ENCODE results near the gene ATP11A. TPM values are rescaled to one million over a fixed set of nuclear protein-coding genes. Genes with fewer than 3 reads are reported as not detected.

Gene ATP11A
- total and polyA plus RNA-seq, 5 donors from 2014 or later: 3.8 to 75.7 (median 5.0) TPM

GRCh38 chr13:112772929-112773328, 83.1 kb downstream of the ATP11A start:
- Mint-ChIP-seq H3K27ac (no peak overlapping the region), H3K27me3 (no peaks in the 10 kb centered on the region), H3K36me3 (peaks cover 2% of the 10 kb centered on the region), H3K9me3 (no peaks in the 10 kb centered on the region), H3K4me3 (no peak overlapping the region), H3K4me1 (peaks cover 0 to 27% (median 26%) of the 10 kb centered on the region in 4 donors)
- H3K27me3 ChIP-seq (ENCODE audit: control insufficient read depth, insufficient read depth, low read length): no peaks in the 10 kb centered on the region
- DNase-seq (no peak), ATAC-seq (ENCODE audit: low read depth in 2 of 2) (no peak)
- no peaks in the 10 kb centered on the region for H3K9me3 ChIP-seq (ENCODE audit: control insufficient read depth in 2 of 2, low read length in 2 of 2)
- H3K27ac ChIP-seq (ENCODE audit: insufficient read depth, low read length, poor library complexity, severe bottlenecking): no peak overlapping the region
- H3K4me3 ChIP-seq (ENCODE audit: low read depth, low read length): no peak overlapping the region
- no peaks in the 10 kb centered on the region for H3K36me3 ChIP-seq (ENCODE audit: control insufficient read depth, insufficient read depth, low read length)
- H3K4me1 ChIP-seq (ENCODE audit: control insufficient read depth, insufficient read depth, low read length, poor library complexity, severe bottlenecking): no peaks in the 10 kb centered on the region

GRCh38 chr13:112773601-112774447, 84.0 kb downstream of the ATP11A start:
- H3K4me3 Mint-ChIP-seq: no peak overlapping the region
- Histone ChIP-seq H3K4me1 (ENCODE audit: control insufficient read depth, insufficient read depth, low read length, poor library complexity, severe bottlenecking) (no peaks in the 10 kb centered on the region), H3K36me3 (ENCODE audit: control insufficient read depth, insufficient read depth, low read length) (no peaks in the 10 kb centered on the region), H3K4me3 (ENCODE audit: low read depth, low read length) (no peak overlapping the region), H3K27me3 (ENCODE audit: control insufficient read depth, insufficient read depth, low read length) (no peaks in the 10 kb centered on the region), H3K27ac (ENCODE audit: insufficient read depth, low read length, poor library complexity, severe bottlenecking) (no peak overlapping the region), H3K9me3 (ENCODE audit: control insufficient read depth in 2 of 2, low read length in 2 of 2) (no peaks in the 10 kb centered on the region)
- no peaks in the 10 kb centered on the region for H3K9me3 Mint-ChIP-seq
- DNase-seq (no peak), ATAC-seq (ENCODE audit: low read depth in 2 of 2) (no peak)
- peaks cover 0 to 19% (median 17%) of the 10 kb centered on the region in 4 donors for H3K4me1 Mint-ChIP-seq
- H3K36me3 Mint-ChIP-seq: peaks cover 2% of the 10 kb centered on the region
- no peaks in the 10 kb centered on the region for H3K27me3 Mint-ChIP-seq
- H3K27ac Mint-ChIP-seq: no peak overlapping the region

GRCh38 chr13:112774448-112774792, 84.6 kb downstream of the ATP11A start:
- H3K9me3 ChIP-seq (ENCODE audit: control insufficient read depth in 2 of 2, low read length in 2 of 2): no peaks in the 10 kb centered on the region
- DNase-seq (no peak), ATAC-seq (ENCODE audit: low read depth in 2 of 2) (no peak)
- H3K36me3 Mint-ChIP-seq: peaks cover 2% of the 10 kb centered on the region
- H3K4me1 Mint-ChIP-seq: peaks cover 0 to 17% (median 15%) of the 10 kb centered on the region in 4 donors
- no peak overlapping the region for H3K27ac ChIP-seq (ENCODE audit: insufficient read depth, low read length, poor library complexity, severe bottlenecking)
- no peaks in the 10 kb centered on the region for H3K9me3 Mint-ChIP-seq
- H3K4me1 ChIP-seq (ENCODE audit: control insufficient read depth, insufficient read depth, low read length, poor library complexity, severe bottlenecking): no peaks in the 10 kb centered on the region
- H3K4me3 Mint-ChIP-seq: no peak overlapping the region
- no peak overlapping the region for H3K27ac Mint-ChIP-seq
- H3K27me3 Mint-ChIP-seq: no peaks in the 10 kb centered on the region
- no peaks in the 10 kb centered on the region for H3K36me3 ChIP-seq (ENCODE audit: control insufficient read depth, insufficient read depth, low read length)
- H3K4me3 ChIP-seq (ENCODE audit: low read depth, low read length): no peak overlapping the region
- H3K27me3 ChIP-seq (ENCODE audit: control insufficient read depth, insufficient read depth, low read length): no peaks in the 10 kb centered on the region

GRCh38 chr13:112774829-112775565, 85.2 kb downstream of the ATP11A start:
- Mint-ChIP-seq H3K9me3 (no peaks in the 10 kb centered on the region), H3K27me3 (no peaks in the 10 kb centered on the region), H3K4me1 (peaks cover 0 to 17% (median 13%) of the 10 kb centered on the region in 4 donors), H3K27ac (no peak overlapping the region), H3K4me3 (no peak overlapping the region), H3K36me3 (peaks cover 2% of the 10 kb centered on the region)
- H3K27ac ChIP-seq (ENCODE audit: insufficient read depth, low read length, poor library complexity, severe bottlenecking): no peak overlapping the region
- H3K4me1 ChIP-seq (ENCODE audit: control insufficient read depth, insufficient read depth, low read length, poor library complexity, severe bottlenecking): no peaks in the 10 kb centered on the region
- no peak overlapping the region for H3K4me3 ChIP-seq (ENCODE audit: low read depth, low read length)
- H3K27me3 ChIP-seq (ENCODE audit: control insufficient read depth, insufficient read depth, low read length): no peaks in the 10 kb centered on the region
- no peaks in the 10 kb centered on the region for H3K36me3 ChIP-seq (ENCODE audit: control insufficient read depth, insufficient read depth, low read length)
- H3K9me3 ChIP-seq (ENCODE audit: control insufficient read depth in 2 of 2, low read length in 2 of 2): no peaks in the 10 kb centered on the region
- DNase-seq (no peak), ATAC-seq (ENCODE audit: low read depth in 2 of 2) (no peak)

- ATAC-seq (ENCODE audit: low read depth in 2 of 2) (no peak), DNase-seq (no peak)
- H3K9me3 ChIP-seq (ENCODE audit: control insufficient read depth in 2 of 2, low read length in 2 of 2): no peaks in the 10 kb centered on the region
- Mint-ChIP-seq H3K27ac (peak overlapping the region in 1 of 3 donors; percentile 26), H3K27me3 (no peaks in the 10 kb centered on the region), H3K4me1 (peaks cover 0 to 19% (median 12%) of the 10 kb centered on the region in 4 donors), H3K36me3 (peaks cover 2% of the 10 kb centered on the region), H3K9me3 (no peaks in the 10 kb centered on the region), H3K4me3 (no peak overlapping the region)
- H3K4me3 ChIP-seq (ENCODE audit: low read depth, low read length): no peak overlapping the region
- H3K36me3 ChIP-seq (ENCODE audit: control insufficient read depth, insufficient read depth, low read length): no peaks in the 10 kb centered on the region
- no peaks in the 10 kb centered on the region for H3K27me3 ChIP-seq (ENCODE audit: control insufficient read depth, insufficient read depth, low read length)
- no peak overlapping the region for H3K27ac ChIP-seq (ENCODE audit: insufficient read depth, low read length, poor library complexity, severe bottlenecking)
- H3K4me1 ChIP-seq (ENCODE audit: control insufficient read depth, insufficient read depth, low read length, poor library complexity, severe bottlenecking): no peaks in the 10 kb centered on the region
Measured at GRCh38 chr13:112775791-112776279, 86.0 kb downstream of the ATP11A start.

GRCh38 chr13:112776354-112776753, 86.5 kb downstream of the ATP11A start:
- Mint-ChIP-seq H3K9me3 (no peaks in the 10 kb centered on the region), H3K36me3 (peaks cover 2% of the 10 kb centered on the region), H3K4me1 (peaks cover 0 to 16% (median 11%) of the 10 kb centered on the region in 4 donors), H3K4me3 (no peak overlapping the region), H3K27ac (no peak overlapping the region), H3K27me3 (no peaks in the 10 kb centered on the region)
- Histone ChIP-seq H3K4me3 (ENCODE audit: low read depth, low read length) (no peak overlapping the region), H3K36me3 (ENCODE audit: control insufficient read depth, insufficient read depth, low read length) (peaks cover 2% of the 10 kb centered on the region), H3K27ac (ENCODE audit: insufficient read depth, low read length, poor library complexity, severe bottlenecking) (no peak overlapping the region), H3K9me3 (ENCODE audit: control insufficient read depth in 2 of 2, low read length in 2 of 2) (no peaks in the 10 kb centered on the region), H3K27me3 (ENCODE audit: control insufficient read depth, insufficient read depth, low read length) (no peaks in the 10 kb centered on the region), H3K4me1 (ENCODE audit: control insufficient read depth, insufficient read depth, low read length, poor library complexity, severe bottlenecking) (no peaks in the 10 kb centered on the region)
- DNase-seq (no peak), ATAC-seq (ENCODE audit: low read depth in 2 of 2) (no peak)

- Histone ChIP-seq H3K4me3 (ENCODE audit: low read depth, low read length) (no peak overlapping the region), H3K27ac (ENCODE audit: insufficient read depth, low read length, poor library complexity, severe bottlenecking) (no peak overlapping the region), H3K9me3 (ENCODE audit: control insufficient read depth in 2 of 2, low read length in 2 of 2) (no peaks in the 10 kb centered on the region), H3K4me1 (ENCODE audit: control insufficient read depth, insufficient read depth, low read length, poor library complexity, severe bottlenecking) (no peaks in the 10 kb centered on the region), H3K36me3 (ENCODE audit: control insufficient read depth, insufficient read depth, low read length) (peaks cover 5% of the 10 kb centered on the region), H3K27me3 (ENCODE audit: control insufficient read depth, insufficient read depth, low read length) (no peaks in the 10 kb centered on the region)
- no peaks in the 10 kb centered on the region for H3K9me3 Mint-ChIP-seq
- H3K27me3 Mint-ChIP-seq: no peaks in the 10 kb centered on the region
- peaks cover 0 to 15% (median 9%) of the 10 kb centered on the region in 4 donors for H3K4me1 Mint-ChIP-seq
- peaks cover 3% of the 10 kb centered on the region for H3K36me3 Mint-ChIP-seq
- no peak overlapping the region for H3K4me3 Mint-ChIP-seq
- ATAC-seq (ENCODE audit: low read depth in 2 of 2): no peak
- no peak for DNase-seq
- peak overlapping the region in 1 of 3 donors; percentile 26 for H3K27ac Mint-ChIP-seq
Measured at GRCh38 chr13:112776971-112777370, 87.1 kb downstream of the ATP11A start.

Measured in CD4-positive, CD25-positive, alpha-beta regulatory T cell (primary cell).